ENCODE data around the gene FTSJ3.
"Not testable (repeated sequence)": the region's sequence is repeated elsewhere in the genome, so short reads cannot be mapped to it uniquely, and the experiment has no call there.

The FTSJ3 gene

DNA sequence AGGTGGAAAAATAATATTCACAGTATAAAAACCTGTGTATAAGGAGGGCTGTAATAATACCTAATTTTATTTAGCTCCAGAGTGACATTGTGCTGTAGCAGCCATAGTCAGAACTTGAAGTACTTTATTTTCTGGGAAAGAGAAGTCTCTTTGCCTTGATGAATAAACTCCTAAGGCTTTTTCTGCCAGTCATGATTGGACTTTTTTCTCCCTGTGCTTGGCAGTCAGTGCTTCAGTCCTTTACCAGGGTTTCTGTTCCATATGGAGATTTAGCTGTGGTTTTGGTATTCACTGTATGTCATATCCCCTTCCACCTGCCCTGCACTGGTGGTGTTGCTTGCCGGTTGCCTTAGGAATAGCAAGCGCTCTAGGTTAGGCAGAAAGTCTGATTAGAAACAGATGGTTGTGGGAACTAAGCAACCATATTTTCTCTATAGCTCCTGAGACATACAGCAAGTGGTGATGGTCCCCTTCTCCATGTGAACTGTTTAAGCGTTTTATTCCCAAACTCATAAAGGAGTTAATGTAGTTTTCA is 28.8 kb downstream of the FTSJ3 start:
- H3K4me3 ChIP-seq (ENCODE audit: low read depth in 1 of 5, low read length in 5 of 5) = no peak overlapping the region
- H3K9ac ChIP-seq (ENCODE audit: low read length in 5 of 5) = no peak overlapping the region
- no peaks in the 10 kb centered on the region for H3K9me3 ChIP-seq (ENCODE audit: control insufficient read depth in 5 of 5, low read length in 5 of 5)
- no peaks in the 10 kb centered on the region for H3K4me1 ChIP-seq (ENCODE audit: control insufficient read depth in 5 of 5, insufficient read depth in 5 of 5, low read length in 5 of 5)
- H3K27me3 ChIP-seq (ENCODE audit: control insufficient read depth in 5 of 5, insufficient read depth in 4 of 5, low read length in 5 of 5) = no peaks in the 10 kb centered on the region
- peaks cover 56 to 97% (median 77%) of the 10 kb centered on the region in 5 donors for H3K36me3 ChIP-seq (ENCODE audit: control insufficient read depth in 5 of 5, insufficient read depth in 5 of 5, low read length in 5 of 5)
- H3K27ac ChIP-seq (ENCODE audit: low read depth, low read length) = no peak overlapping the region

DNA sequence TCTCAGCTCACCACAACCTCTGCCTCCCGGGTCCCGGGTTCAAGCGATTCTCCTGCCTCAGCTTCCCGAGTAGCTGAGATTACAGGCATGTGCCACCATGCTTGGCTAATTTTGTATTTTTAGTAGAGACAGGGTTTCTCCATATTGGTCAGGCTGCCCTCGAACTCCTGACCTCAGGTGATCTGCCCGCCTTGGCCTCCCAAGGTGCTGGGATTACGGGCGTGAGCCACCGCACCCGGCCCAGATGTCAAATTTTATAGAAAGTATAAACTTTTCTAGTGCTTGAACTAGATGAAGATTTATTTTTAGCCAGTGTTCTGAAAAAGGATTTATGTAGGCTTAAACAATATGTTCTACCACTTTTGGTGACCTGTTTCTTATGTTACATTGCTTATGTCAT is 31.1 kb downstream of the FTSJ3 start:
- not testable (repeated sequence) for H3K27ac ChIP-seq (ENCODE audit: low read depth, low read length)
- H3K36me3 ChIP-seq (ENCODE audit: control insufficient read depth in 5 of 5, insufficient read depth in 5 of 5, low read length in 5 of 5) = peaks cover 57 to 93% (median 77%) of the 10 kb centered on the region in 5 donors

DNA sequence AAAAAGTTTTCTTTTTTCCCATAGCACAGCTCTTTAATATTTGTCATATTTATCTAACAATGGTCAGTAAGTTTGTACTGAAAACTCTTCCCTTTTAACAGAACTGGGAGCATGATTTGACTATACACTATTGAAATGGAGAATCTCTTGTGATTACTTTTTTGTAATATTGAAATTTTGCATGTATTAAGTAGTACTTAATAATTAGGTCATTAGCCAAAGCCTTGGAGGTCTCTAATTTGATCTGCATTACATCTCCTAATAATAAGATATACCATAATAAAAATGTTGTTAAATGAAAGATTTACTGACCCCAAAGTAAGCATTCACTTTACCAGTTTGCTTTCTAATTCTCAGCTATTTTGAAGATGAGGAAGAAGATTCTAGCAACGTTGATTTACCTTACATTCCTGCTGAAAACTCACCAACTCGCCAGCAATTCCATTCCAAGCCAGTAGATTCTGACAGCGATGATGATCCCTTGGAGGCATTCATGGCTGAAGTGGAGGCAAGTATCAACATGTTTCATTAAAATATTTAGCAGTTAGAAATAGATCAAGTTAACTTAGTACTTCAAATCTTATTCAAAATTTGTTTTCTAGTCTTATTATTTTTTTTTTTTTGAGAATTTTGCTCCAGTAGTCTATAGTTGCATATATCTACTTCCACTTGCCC is 35.3 kb downstream of the FTSJ3 start:
- Histone ChIP-seq H3K4me1 (ENCODE audit: control insufficient read depth in 5 of 5, insufficient read depth in 5 of 5, low read length in 5 of 5) (peaks cover 0 to 3% (median 0%) of the 10 kb centered on the region in 5 donors), H3K9ac (ENCODE audit: low read length in 5 of 5) (no peak overlapping the region), H3K27me3 (ENCODE audit: control insufficient read depth in 5 of 5, insufficient read depth in 4 of 5, low read length in 5 of 5) (no peaks in the 10 kb centered on the region), H3K27ac (ENCODE audit: low read depth, low read length) (no peak overlapping the region), H3K9me3 (ENCODE audit: control insufficient read depth in 5 of 5, low read length in 5 of 5) (no peaks in the 10 kb centered on the region), H3K36me3 (ENCODE audit: control insufficient read depth in 5 of 5, insufficient read depth in 5 of 5, low read length in 5 of 5) (peaks cover 25 to 81% (median 68%) of the 10 kb centered on the region in 5 donors), H3K4me3 (ENCODE audit: low read depth in 1 of 5, low read length in 5 of 5) (no peak overlapping the region)

More for the DNA sequence above, 31.1 kb downstream of the FTSJ3 start:
- not testable (repeated sequence) for H3K4me1 ChIP-seq (ENCODE audit: control insufficient read depth in 5 of 5, insufficient read depth in 5 of 5, low read length in 5 of 5); H3K9ac ChIP-seq (ENCODE audit: low read length in 5 of 5); H3K27me3 ChIP-seq (ENCODE audit: control insufficient read depth in 5 of 5, insufficient read depth in 4 of 5, low read length in 5 of 5); H3K4me3 ChIP-seq (ENCODE audit: low read depth in 1 of 5, low read length in 5 of 5); H3K9me3 ChIP-seq (ENCODE audit: control insufficient read depth in 5 of 5, low read length in 5 of 5)

DNA sequence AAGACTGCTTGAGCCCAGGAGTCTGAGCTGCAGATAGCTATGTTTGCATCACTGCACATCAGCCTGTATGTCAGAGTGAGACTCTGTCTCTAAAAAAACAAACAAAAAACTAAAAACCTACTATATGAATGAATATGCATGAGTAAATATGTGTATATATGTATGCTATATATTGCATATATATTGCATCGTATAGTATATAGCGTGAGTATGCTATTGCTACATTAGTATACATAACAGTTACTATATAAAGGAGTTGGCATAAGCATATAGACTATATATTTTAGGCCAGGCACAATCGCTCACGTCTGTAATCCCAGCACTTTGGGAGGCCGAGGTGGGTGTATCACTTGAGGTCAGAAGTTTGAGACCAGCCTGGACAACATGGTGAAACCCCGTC is 37.4 kb downstream of the FTSJ3 start:
- Histone ChIP-seq H3K9ac (ENCODE audit: low read length in 5 of 5) (no peak overlapping the region), H3K36me3 (ENCODE audit: control insufficient read depth in 5 of 5, insufficient read depth in 5 of 5, low read length in 5 of 5) (peaks cover 22 to 64% (median 59%) of the 10 kb centered on the region in 5 donors), H3K4me3 (ENCODE audit: low read depth in 1 of 5, low read length in 5 of 5) (no peak overlapping the region), H3K27me3 (ENCODE audit: control insufficient read depth in 5 of 5, insufficient read depth in 4 of 5, low read length in 5 of 5) (no peaks in the 10 kb centered on the region), H3K4me1 (ENCODE audit: control insufficient read depth in 5 of 5, insufficient read depth in 5 of 5, low read length in 5 of 5) (peaks cover 0 to 3% (median 0%) of the 10 kb centered on the region in 5 donors), H3K27ac (ENCODE audit: low read depth, low read length) (no peak overlapping the region), H3K9me3 (ENCODE audit: control insufficient read depth in 5 of 5, low read length in 5 of 5) (no peaks in the 10 kb centered on the region)

DNA sequence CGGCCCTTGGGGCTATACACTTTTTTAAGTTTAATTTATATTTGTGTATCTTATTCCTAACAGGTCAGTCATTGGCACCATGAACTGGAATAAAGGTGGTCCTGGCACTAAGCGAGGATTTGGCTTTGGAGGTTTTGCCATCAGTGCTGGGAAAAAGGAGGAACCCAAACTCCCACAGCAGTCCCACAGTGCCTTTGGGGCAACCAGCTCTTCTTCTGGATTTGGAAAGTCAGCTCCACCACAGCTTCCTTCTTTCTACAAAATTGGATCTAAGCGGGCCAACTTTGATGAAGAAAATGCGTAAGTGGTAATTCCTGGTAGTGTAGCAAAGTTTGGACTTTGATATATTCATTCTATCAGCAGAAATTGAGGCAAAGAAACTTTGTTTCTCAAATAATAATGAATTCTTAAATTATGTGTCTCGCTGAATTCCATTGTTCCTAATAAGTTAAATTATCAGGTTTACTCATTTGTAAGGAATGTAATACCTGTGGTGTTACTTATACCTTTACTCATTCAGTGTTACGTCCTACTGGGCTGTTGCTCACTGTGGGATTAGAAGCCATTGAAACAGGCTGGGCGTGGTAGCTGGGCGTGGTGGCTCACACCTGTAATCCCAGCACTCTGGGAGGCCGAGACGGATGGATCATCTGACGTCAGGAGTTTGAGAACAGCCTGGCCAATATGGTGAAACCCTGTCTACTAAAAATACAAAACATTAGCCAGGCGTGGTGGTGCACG is 40.3 kb downstream of the FTSJ3 start:
- Histone ChIP-seq H3K27ac (ENCODE audit: low read depth, low read length) (no peak overlapping the region), H3K4me3 (ENCODE audit: low read depth in 1 of 5, low read length in 5 of 5) (no peak overlapping the region), H3K27me3 (ENCODE audit: control insufficient read depth in 5 of 5, insufficient read depth in 4 of 5, low read length in 5 of 5) (no peaks in the 10 kb centered on the region), H3K4me1 (ENCODE audit: control insufficient read depth in 5 of 5, insufficient read depth in 5 of 5, low read length in 5 of 5) (peaks cover 0 to 7% (median 0%) of the 10 kb centered on the region in 5 donors), H3K9ac (ENCODE audit: low read length in 5 of 5) (no peak overlapping the region), H3K9me3 (ENCODE audit: control insufficient read depth in 5 of 5, low read length in 5 of 5) (no peaks in the 10 kb centered on the region), H3K36me3 (ENCODE audit: control insufficient read depth in 5 of 5, insufficient read depth in 5 of 5, low read length in 5 of 5) (peaks cover 12 to 48% (median 42%) of the 10 kb centered on the region in 5 donors)

DNA sequence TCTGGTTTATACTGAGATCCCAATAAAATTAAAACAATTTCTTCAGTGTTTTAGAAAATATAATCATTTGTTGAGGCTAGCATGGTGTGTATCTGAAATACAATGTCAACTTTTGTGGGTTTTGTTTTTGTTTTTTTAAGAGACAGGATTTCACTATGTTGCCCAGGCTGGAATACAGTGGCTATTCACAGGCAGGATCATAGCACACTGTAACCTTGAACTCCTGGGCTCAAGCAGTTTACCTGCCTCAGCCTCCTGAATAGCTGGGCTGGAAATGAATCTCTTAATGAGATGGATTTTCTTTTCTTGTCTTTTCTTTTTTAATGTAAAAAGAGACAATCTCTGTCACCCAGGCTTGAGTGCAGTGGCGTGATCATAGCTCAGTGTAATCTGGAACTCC is 41.3 kb downstream of the FTSJ3 start:
- no peak overlapping the region for H3K27ac ChIP-seq (ENCODE audit: low read depth, low read length)
- no peak overlapping the region for H3K9ac ChIP-seq (ENCODE audit: low read length in 5 of 5)
- no peaks in the 10 kb centered on the region for H3K9me3 ChIP-seq (ENCODE audit: control insufficient read depth in 5 of 5, low read length in 5 of 5)
- H3K27me3 ChIP-seq (ENCODE audit: control insufficient read depth in 5 of 5, insufficient read depth in 4 of 5, low read length in 5 of 5) = no peaks in the 10 kb centered on the region
- peaks cover 10 to 48% (median 39%) of the 10 kb centered on the region in 5 donors for H3K36me3 ChIP-seq (ENCODE audit: control insufficient read depth in 5 of 5, insufficient read depth in 5 of 5, low read length in 5 of 5)
- no peak overlapping the region for H3K4me3 ChIP-seq (ENCODE audit: low read depth in 1 of 5, low read length in 5 of 5)
- H3K4me1 ChIP-seq (ENCODE audit: control insufficient read depth in 5 of 5, insufficient read depth in 5 of 5, low read length in 5 of 5) = peaks cover 0 to 8% (median 0%) of the 10 kb centered on the region in 5 donors

DNA sequence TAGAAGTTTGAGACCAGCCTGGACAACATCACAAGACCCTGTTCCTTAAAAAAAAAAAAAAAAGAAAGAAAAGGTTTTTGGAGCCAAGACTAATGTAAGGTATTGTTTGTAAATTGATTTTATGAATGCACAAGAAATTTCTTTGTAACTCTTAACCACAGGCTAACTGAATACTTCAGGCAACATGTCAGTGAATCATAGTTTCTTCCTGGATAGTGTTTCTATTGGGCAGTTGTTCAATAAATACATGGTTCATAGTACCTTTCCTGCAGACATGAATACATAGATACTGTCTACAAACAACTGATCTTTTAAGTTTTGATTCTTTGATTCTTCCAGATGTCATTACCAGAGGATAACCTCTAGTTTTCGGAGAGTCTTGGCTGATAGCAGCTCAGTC is 41.9 kb downstream of the FTSJ3 start:
- H3K9ac ChIP-seq (ENCODE audit: low read length in 5 of 5) = no peak overlapping the region
- H3K9me3 ChIP-seq (ENCODE audit: control insufficient read depth in 5 of 5, low read length in 5 of 5) = no peaks in the 10 kb centered on the region
- H3K4me1 ChIP-seq (ENCODE audit: control insufficient read depth in 5 of 5, insufficient read depth in 5 of 5, low read length in 5 of 5) = peaks cover 0 to 8% (median 1%) of the 10 kb centered on the region in 5 donors
- H3K4me3 ChIP-seq (ENCODE audit: low read depth in 1 of 5, low read length in 5 of 5) = no peak overlapping the region
- H3K27me3 ChIP-seq (ENCODE audit: control insufficient read depth in 5 of 5, insufficient read depth in 4 of 5, low read length in 5 of 5) = no peaks in the 10 kb centered on the region
- H3K36me3 ChIP-seq (ENCODE audit: control insufficient read depth in 5 of 5, insufficient read depth in 5 of 5, low read length in 5 of 5) = peaks cover 10 to 46% (median 36%) of the 10 kb centered on the region in 5 donors
- no peak overlapping the region for H3K27ac ChIP-seq (ENCODE audit: low read depth, low read length)

DNA sequence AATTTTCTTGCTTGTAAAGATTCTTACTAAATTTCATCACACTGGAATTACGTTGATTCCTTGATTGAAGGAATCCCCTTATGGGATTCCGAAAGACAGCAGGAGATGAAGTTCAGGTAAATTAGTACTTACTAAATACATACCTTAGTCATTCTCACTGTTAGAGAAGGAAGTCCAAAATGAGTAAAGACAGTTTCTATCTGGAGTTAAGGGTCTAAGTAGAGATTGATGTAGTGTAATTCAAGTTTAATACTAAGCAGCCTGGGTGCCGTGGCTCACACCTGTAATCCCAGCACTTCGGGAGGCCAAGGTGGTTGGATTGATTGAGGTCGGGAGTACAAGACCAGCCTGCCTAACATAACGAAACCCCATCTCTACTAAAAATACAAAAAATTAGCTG is 43.9 kb downstream of the FTSJ3 start:
- Histone ChIP-seq H3K4me3 (ENCODE audit: low read depth in 1 of 5, low read length in 5 of 5) (no peak overlapping the region), H3K27ac (ENCODE audit: low read depth, low read length) (no peak overlapping the region), H3K4me1 (ENCODE audit: control insufficient read depth in 5 of 5, insufficient read depth in 5 of 5, low read length in 5 of 5) (peaks cover 0 to 7% (median 5%) of the 10 kb centered on the region in 5 donors), H3K36me3 (ENCODE audit: control insufficient read depth in 5 of 5, insufficient read depth in 5 of 5, low read length in 5 of 5) (peaks cover 10 to 35% (median 24%) of the 10 kb centered on the region in 5 donors), H3K9ac (ENCODE audit: low read length in 5 of 5) (no peak overlapping the region), H3K27me3 (ENCODE audit: control insufficient read depth in 5 of 5, insufficient read depth in 4 of 5, low read length in 5 of 5) (no peaks in the 10 kb centered on the region), H3K9me3 (ENCODE audit: control insufficient read depth in 5 of 5, low read length in 5 of 5) (no peaks in the 10 kb centered on the region)

DNA sequence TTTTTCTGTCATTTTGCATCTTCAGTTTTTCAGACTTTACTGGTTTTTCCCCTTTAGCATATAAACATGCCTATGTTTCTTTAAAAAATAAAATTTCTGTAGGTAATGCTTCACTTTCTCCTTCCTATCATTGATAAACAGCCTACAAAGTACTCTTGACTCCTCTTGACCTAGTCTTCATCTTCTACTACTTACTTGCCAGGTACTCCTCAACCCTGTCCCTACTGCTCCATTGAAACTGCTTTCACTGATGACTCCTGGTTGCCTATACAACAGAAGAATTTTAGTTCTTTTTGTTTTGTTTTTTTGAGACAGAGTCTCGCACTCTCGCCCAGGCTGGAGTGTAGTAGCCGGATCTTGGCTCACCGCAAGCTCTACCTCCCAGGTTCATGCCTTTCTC is 46.5 kb downstream of the FTSJ3 start:
- H3K36me3 ChIP-seq (ENCODE audit: control insufficient read depth in 5 of 5, insufficient read depth in 5 of 5, low read length in 5 of 5) = peaks cover 10 to 23% (median 15%) of the 10 kb centered on the region in 5 donors
- no peak overlapping the region for H3K4me3 ChIP-seq (ENCODE audit: low read depth in 1 of 5, low read length in 5 of 5)
- no peaks in the 10 kb centered on the region for H3K9me3 ChIP-seq (ENCODE audit: control insufficient read depth in 5 of 5, low read length in 5 of 5)
- peaks cover 1 to 19% (median 8%) of the 10 kb centered on the region in 5 donors for H3K4me1 ChIP-seq (ENCODE audit: control insufficient read depth in 5 of 5, insufficient read depth in 5 of 5, low read length in 5 of 5)
- no peak overlapping the region for H3K27ac ChIP-seq (ENCODE audit: low read depth, low read length)
- no peak overlapping the region for H3K9ac ChIP-seq (ENCODE audit: low read length in 5 of 5)
- no peaks in the 10 kb centered on the region for H3K27me3 ChIP-seq (ENCODE audit: control insufficient read depth in 5 of 5, insufficient read depth in 4 of 5, low read length in 5 of 5)

DNA sequence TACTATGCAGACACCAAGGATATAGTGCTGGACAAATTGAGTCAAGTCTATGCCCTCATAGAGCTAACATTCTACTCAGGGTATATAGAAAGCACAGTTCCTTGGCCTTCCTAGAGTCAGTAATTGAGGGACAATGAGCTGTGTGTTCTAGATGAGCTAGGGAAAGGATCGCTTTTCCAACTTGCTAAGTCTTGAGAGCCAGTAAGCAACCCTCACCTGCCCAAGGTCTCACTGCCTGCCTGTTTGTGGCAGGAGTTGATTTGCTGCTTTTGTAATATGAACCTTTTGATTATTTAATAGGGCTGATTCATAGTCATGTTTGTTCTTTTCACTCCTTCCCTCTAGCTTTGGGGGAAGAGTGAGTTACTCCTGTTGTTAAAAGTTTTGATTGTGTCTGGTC is 47.0 kb downstream of the FTSJ3 start:
- peaks cover 2 to 24% (median 13%) of the 10 kb centered on the region in 5 donors for H3K4me1 ChIP-seq (ENCODE audit: control insufficient read depth in 5 of 5, insufficient read depth in 5 of 5, low read length in 5 of 5)
- H3K36me3 ChIP-seq (ENCODE audit: control insufficient read depth in 5 of 5, insufficient read depth in 5 of 5, low read length in 5 of 5) = peaks cover 10 to 23% (median 12%) of the 10 kb centered on the region in 5 donors

More for the DNA sequence above, 47.0 kb downstream of the FTSJ3 start:
- Histone ChIP-seq H3K27me3 (ENCODE audit: control insufficient read depth in 5 of 5, insufficient read depth in 4 of 5, low read length in 5 of 5) (no peaks in the 10 kb centered on the region), H3K9ac (ENCODE audit: low read length in 5 of 5) (no peak overlapping the region), H3K4me3 (ENCODE audit: low read depth in 1 of 5, low read length in 5 of 5) (no peak overlapping the region), H3K9me3 (ENCODE audit: control insufficient read depth in 5 of 5, low read length in 5 of 5) (no peaks in the 10 kb centered on the region), H3K27ac (ENCODE audit: low read depth, low read length) (no peak overlapping the region)

Measured in subcutaneous abdominal adipose tissue (tissue), 5 donors.